Measurements from ENCODE around the gene ADAMTS9. TPM values are rescaled to one million over a fixed set of nuclear protein-coding genes. Genes with fewer than 3 reads are reported as not detected.

Gene ADAMTS9
- total RNA-seq, 6 donors from 2014 or later, result 12.3 to 54.9 (median 26.6) TPM

- TF ChIP-seq EP300 (IDR thresholded peaks at IDR 0.05), result no peak
- TF ChIP-seq POLR2A (IDR thresholded peaks at IDR 0.05), result no peak
- no peak for TF ChIP-seq CTCF (IDR thresholded peaks at IDR 0.05)
- TF ChIP-seq POLR2AphosphoS5 (IDR thresholded peaks at IDR 0.05), result no peak
- Histone ChIP-seq H3K4me3 (no peak overlapping the region), H3K4me1 (peaks cover 0 to 3% (median 0%) of the 10 kb centered on the region in 4 donors), H3K36me3 (no peaks in the 10 kb centered on the region), H3K9me3 (no peaks in the 10 kb centered on the region), H3K27ac (no peak overlapping the region), H3K27me3 (no peaks in the 10 kb centered on the region)
- DNase-seq (no peak), ATAC-seq (ENCODE audit: low FRiP score in 2 of 2) (no peak)
- WGBS, 2 donors, result 81 to 94% methylated on average over 3 of the region's 3 CpGs
Observed at GRCh38 chr3:64717411-64717810, 29.6 kb upstream of the ADAMTS9 start.

- WGBS, 2 donors, result 78 to 85% methylated on average over 8 of the region's 8 CpGs
- no peak for TF ChIP-seq CTCF (IDR thresholded peaks at IDR 0.05)
- no peaks in the 10 kb centered on the region for H3K9me3 ChIP-seq
- no peak overlapping the region for H3K27ac ChIP-seq
- no peaks in the 10 kb centered on the region for H3K36me3 ChIP-seq
- no peak for ATAC-seq (ENCODE audit: low FRiP score in 2 of 2)
- no peaks in the 10 kb centered on the region for H3K27me3 ChIP-seq
- H3K4me3 ChIP-seq, result no peak overlapping the region
- no peak for DNase-seq
- H3K4me1 ChIP-seq, result peaks cover 0 to 3% (median 0%) of the 10 kb centered on the region in 4 donors
Observed at GRCh38 chr3:64716110-64716710, 28.4 kb upstream of the ADAMTS9 start.

GRCh38 chr3:64715211-64715982 lies 27.6 kb upstream of the ADAMTS9 start:
- DNase-seq (no peak), ATAC-seq (ENCODE audit: low FRiP score in 2 of 2) (no peak)
- Histone ChIP-seq H3K9me3 (no peaks in the 10 kb centered on the region), H3K4me1 (peaks cover 0 to 3% (median 0%) of the 10 kb centered on the region in 4 donors), H3K27ac (no peak overlapping the region), H3K4me3 (no peak overlapping the region), H3K36me3 (no peaks in the 10 kb centered on the region), H3K27me3 (no peaks in the 10 kb centered on the region)
- TF ChIP-seq POLR2A (IDR thresholded peaks at IDR 0.05) (no peak), CTCF (IDR thresholded peaks at IDR 0.05) (no peak), EP300 (IDR thresholded peaks at IDR 0.05) (no peak), POLR2AphosphoS5 (IDR thresholded peaks at IDR 0.05) (no peak)
- 83 to 84% methylated on average over 9 of the region's 9 CpGs for WGBS, 2 donors

GRCh38 chr3:64708456-64708855 lies 20.7 kb upstream of the ADAMTS9 start:
- no peaks in the 10 kb centered on the region for H3K36me3 ChIP-seq
- no peak overlapping the region for H3K4me3 ChIP-seq
- H3K4me1 ChIP-seq, result no peaks in the 10 kb centered on the region
- H3K9me3 ChIP-seq, result no peaks in the 10 kb centered on the region
- no peak overlapping the region for H3K27ac ChIP-seq
- 89 to 90% methylated on average over 3 of the region's 3 CpGs for WGBS, 2 donors
- H3K27me3 ChIP-seq, result no peaks in the 10 kb centered on the region
- ATAC-seq (ENCODE audit: low FRiP score in 2 of 2) (no peak), DNase-seq (no peak)
- TF ChIP-seq CTCF (IDR thresholded peaks at IDR 0.05) (no peak), POLR2A (IDR thresholded peaks at IDR 0.05) (no peak), EP300 (IDR thresholded peaks at IDR 0.05) (no peak)

GRCh38 chr3:64705946-64706345 lies 18.1 kb upstream of the ADAMTS9 start:
- DNase-seq (no peak), ATAC-seq (ENCODE audit: low FRiP score in 2 of 2) (no peak)
- Histone ChIP-seq H3K9me3 (no peaks in the 10 kb centered on the region), H3K27ac (no peak overlapping the region), H3K4me3 (no peak overlapping the region), H3K36me3 (no peaks in the 10 kb centered on the region), H3K4me1 (no peaks in the 10 kb centered on the region), H3K27me3 (no peaks in the 10 kb centered on the region)
- WGBS, 2 donors, result 85 to 94% methylated on average over 2 of the region's 2 CpGs
- TF ChIP-seq CTCF (IDR thresholded peaks at IDR 0.05), result no peak
- no peak for TF ChIP-seq POLR2AphosphoS5 (IDR thresholded peaks at IDR 0.05)
- no peak for TF ChIP-seq EP300 (IDR thresholded peaks at IDR 0.05)
- no peak for TF ChIP-seq POLR2A (IDR thresholded peaks at IDR 0.05)

Measured in upper lobe of left lung (tissue), 6 donors.